ENCODE measurements around the gene CACNA1C. TPM values are rescaled to one million over a fixed set of nuclear protein-coding genes. Genes with fewer than 3 reads are reported as not detected.

The CACNA1C gene
- polyA plus RNA-seq, 1 of the 3 experiments (the other 2 are of a cell fraction) = 1.5 TPM

GRCh38 chr12:2328661-2329060 is 275.9 kb downstream of the CACNA1C start:
- TF ChIP-seq MAX (IDR thresholded peaks at IDR 0.05; ENCODE audit: low read depth) (no peak), IRF3 (IDR thresholded peaks at IDR 0.05; ENCODE audit: low read depth, low read length) (no peak), USF2 (IDR thresholded peaks at IDR 0.05; ENCODE audit: borderline replicate concordance, low read depth, low read length) (no peak), FOSL2 (IDR thresholded peaks at IDR 0.05; ENCODE audit: borderline replicate concordance, low read depth) (no peak), RFX5 (IDR thresholded peaks at IDR 0.05; ENCODE audit: low read length) (no peak), SIN3A (IDR thresholded peaks at IDR 0.05; ENCODE audit: borderline replicate concordance, low read depth, low read length) (no peak), GATA2 (CRISPR knock-in tag; IDR thresholded peaks at IDR 0.05) (no peak)
- Histone ChIP-seq H3K36me3 (replicated peaks in 1 of 2; ENCODE audit: control insufficient read depth in 1 of 2, insufficient read depth in 2 of 2, low read length in 1 of 2) (no peaks in the 10 kb centered on the region), H3K4me3 (ENCODE audit: low read depth in 2 of 2, low read length in 1 of 2) (no peak overlapping the region), H3K9me3 (no peaks in the 10 kb centered on the region), H3K4me1 (ENCODE audit: control insufficient read depth in 1 of 2, insufficient read depth in 2 of 2, low read depth in 1 of 2, low read length in 1 of 2) (peaks cover 3 to 11% of the 10 kb centered on the region in 2 experiments; a peak in 1 of 4 replicates), H3K79me2 (ENCODE audit: insufficient read depth) (no peaks in the 10 kb centered on the region), H2AFZ (ENCODE audit: low read depth) (no peak overlapping the region), H3K9me2 (no peaks in the 10 kb centered on the region), H3F3A (replicated peaks; ENCODE audit: insufficient read depth) (peaks cover 4% of the 10 kb centered on the region), H3K27ac (ENCODE audit: low read depth in 2 of 2, low read length in 1 of 2) (no peak overlapping the region), H3K4me2 (no peak overlapping the region), H4K20me1 (ENCODE audit: insufficient read depth) (no peaks in the 10 kb centered on the region), H3K27me3 (ENCODE audit: insufficient read depth) (no peaks in the 10 kb centered on the region), H3K9ac (no peak overlapping the region)
- CTCF ChIA-PET = interaction anchor here (0.8 to 1.4 kb wide), 2 partner anchors 67 to 254 kb away, joined by 3 to 4 read pairs; no protein-coding TSS in a partner anchor
- WGBS (ENCODE audit: low lambda C conversion rate) = 85% methylated on average over 3 of the region's 3 CpGs
- POLR2A ChIA-PET = no interaction called here
- no peak for DNase-seq

- no peaks in the 10 kb centered on the region for H3K9me3 ChIP-seq
- peaks cover 0 to 3% of the 10 kb centered on the region in 2 experiments; a peak in 1 of 4 replicates for H3K4me1 ChIP-seq (ENCODE audit: control insufficient read depth in 1 of 2, insufficient read depth in 2 of 2, low read depth in 1 of 2, low read length in 1 of 2)
- H3K27me3 ChIP-seq (ENCODE audit: insufficient read depth) = no peaks in the 10 kb centered on the region
- WGBS (ENCODE audit: low lambda C conversion rate) = 75% methylated on average over 7 of the region's 7 CpGs
- no peaks in the 10 kb centered on the region for H3K79me2 ChIP-seq (ENCODE audit: insufficient read depth)
- ChIA-PET CTCF (interaction anchor here (2.0 kb wide), 1 partner anchor 66 kb away, joined by 6 read pairs; no protein-coding TSS in a partner anchor), POLR2A (no interaction called here)
- H4K20me1 ChIP-seq (ENCODE audit: insufficient read depth) = no peaks in the 10 kb centered on the region
- H3K36me3 ChIP-seq (replicated peaks in 1 of 2; ENCODE audit: control insufficient read depth in 1 of 2, insufficient read depth in 2 of 2, low read length in 1 of 2) = no peaks in the 10 kb centered on the region
- no peak overlapping the region for H3K4me3 ChIP-seq (ENCODE audit: low read depth in 2 of 2, low read length in 1 of 2)
- no peak overlapping the region for H3K4me2 ChIP-seq
- no peak overlapping the region for H3K27ac ChIP-seq (ENCODE audit: low read depth in 2 of 2, low read length in 1 of 2)
- H3K9me2 ChIP-seq = no peaks in the 10 kb centered on the region
- peaks cover 4% of the 10 kb centered on the region for H3F3A ChIP-seq (replicated peaks; ENCODE audit: insufficient read depth)
- no peak for DNase-seq
- TF ChIP-seq FOXM1 (IDR thresholded peaks at IDR 0.05; ENCODE audit: low read depth) (no peak), YY1 (IDR thresholded peaks at IDR 0.05; ENCODE audit: low read depth) (no peak), TCF12 (IDR thresholded peaks at IDR 0.05) (no peak), MEF2A (IDR thresholded peaks at IDR 0.05; ENCODE audit: borderline replicate concordance, low read depth) (no peak), PBX3 (IDR thresholded peaks at IDR 0.05) (no peak), FOSL2 (IDR thresholded peaks at IDR 0.05; ENCODE audit: borderline replicate concordance, low read depth) (no peak), SIN3A (IDR thresholded peaks at IDR 0.05; ENCODE audit: borderline replicate concordance, low read depth, low read length) (no peak), TEAD4 (IDR thresholded peaks at IDR 0.05; ENCODE audit: borderline replicate concordance, insufficient read depth) (no peak), REST (IDR thresholded peaks at IDR 0.05; ENCODE audit: low read depth, low read length) (no peak), USF2 (IDR thresholded peaks at IDR 0.05; ENCODE audit: borderline replicate concordance, low read depth, low read length) (no peak), RFX5 (IDR thresholded peaks at IDR 0.05; ENCODE audit: low read length) (no peak)
- H3K9ac ChIP-seq = no peak overlapping the region
- no peak overlapping the region for H2AFZ ChIP-seq (ENCODE audit: low read depth)
Measured at GRCh38 chr12:2329661-2330210, 276.9 kb downstream of the CACNA1C start.
